AG04450 (cell line): ENCODE results near the gene BOD1. TPM values are rescaled to one million over a fixed set of nuclear protein-coding genes. Genes with fewer than 3 reads are reported as not detected.

Experiments
- CTCF ChIA-PET: fragments of 300-600, 350-600 bp; formaldehyde crosslinking; extraction: SDS; loops from one replicate; lab custom pipeline; 2022; ENCODE audit warnings: antibody characterized with exemption, inconsistent platforms; lab: Charles Lee
- POLR2A ChIA-PET: fragments of 350-600 bp; formaldehyde crosslinking; extraction: SDS; loops from one replicate; lab custom pipeline; 2021; ENCODE audit warnings: antibody characterized with exemption, inconsistent platforms; lab: Yijun Ruan, JAX
- DNase-seq: peaks from one replicate; pipeline ENCODE4 v3.0.0-alpha.2; 2011; ENCODE audit warnings: low read depth, low spot score
- H3K27ac ChIP-seq: one replicate; pipeline ENCODE4 v1.5.1; 2012; ENCODE audit warnings: low read depth, low read length, control low read depth
- H3K27me3 ChIP-seq: one replicate; pipeline ENCODE4 v1.6.0; 2012; ENCODE audit warnings: low read length; ENCODE audit not compliant: control insufficient read depth, insufficient read depth
- H3K4me3 ChIP-seq: 2 replicates; pipeline ENCODE4 v1.5.1; 2011; ENCODE audit warnings: mild to moderate bottlenecking, low read depth, low read length, control low read depth
- H3K9me3 ChIP-seq: 2 replicates; pipeline ENCODE4 v1.5.1; 2012; ENCODE audit warnings: low read length; ENCODE audit not compliant: control insufficient read depth, insufficient read depth
- polyA plus RNA-seq: library from polyadenylated mRNA; depleted of rRNA; stranded (reverse); fragments of >200 nt; gene quantifications from 2 replicates; pipeline ENCODE4 v1.2.3, GENCODE V29; 2011
- TF ChIP-seq, protein P1 (sequence below): IDR thresholded peaks from 2 replicates; pipeline ENCODE4 v1.5.1; 2011; ENCODE audit warnings: low read depth, low read length, control low read depth, inconsistent platforms

BOD1 gene
- polyA plus RNA-seq, 1 experiment, result 96.7 TPM

DNA sequence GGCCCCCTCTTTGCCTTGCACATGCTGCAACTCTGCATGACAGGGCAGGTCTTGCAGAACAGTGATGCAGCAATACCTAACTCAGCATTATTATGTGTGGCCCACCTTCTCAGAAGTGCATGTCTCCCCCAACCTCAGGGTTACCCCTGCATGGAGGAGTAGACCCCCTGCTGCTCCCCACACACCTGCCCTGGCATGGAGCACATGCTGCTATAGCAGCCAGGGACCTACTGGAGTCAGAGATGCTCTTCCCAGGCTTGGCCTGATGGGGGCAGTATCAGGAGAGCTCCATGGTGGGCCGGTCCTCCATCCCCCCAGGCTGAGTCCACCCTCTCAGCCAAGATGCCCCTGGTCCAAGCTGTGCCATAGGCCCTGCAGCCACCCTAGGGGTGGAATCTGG is 13.2 kb upstream of the BOD1 start:
- CTCF ChIA-PET, result interaction anchor here (0.7 to 1.0 kb wide), 2 partner anchors 14 to 344 kb away, joined by 3 to 4 read pairs; no protein-coding TSS in a partner anchor
- no peaks in the 10 kb centered on the region for H3K9me3 ChIP-seq
- POLR2A ChIA-PET, result no interaction called here
- H3K4me3 ChIP-seq, result no peak overlapping the region
- TF ChIP-seq, protein P1, sequence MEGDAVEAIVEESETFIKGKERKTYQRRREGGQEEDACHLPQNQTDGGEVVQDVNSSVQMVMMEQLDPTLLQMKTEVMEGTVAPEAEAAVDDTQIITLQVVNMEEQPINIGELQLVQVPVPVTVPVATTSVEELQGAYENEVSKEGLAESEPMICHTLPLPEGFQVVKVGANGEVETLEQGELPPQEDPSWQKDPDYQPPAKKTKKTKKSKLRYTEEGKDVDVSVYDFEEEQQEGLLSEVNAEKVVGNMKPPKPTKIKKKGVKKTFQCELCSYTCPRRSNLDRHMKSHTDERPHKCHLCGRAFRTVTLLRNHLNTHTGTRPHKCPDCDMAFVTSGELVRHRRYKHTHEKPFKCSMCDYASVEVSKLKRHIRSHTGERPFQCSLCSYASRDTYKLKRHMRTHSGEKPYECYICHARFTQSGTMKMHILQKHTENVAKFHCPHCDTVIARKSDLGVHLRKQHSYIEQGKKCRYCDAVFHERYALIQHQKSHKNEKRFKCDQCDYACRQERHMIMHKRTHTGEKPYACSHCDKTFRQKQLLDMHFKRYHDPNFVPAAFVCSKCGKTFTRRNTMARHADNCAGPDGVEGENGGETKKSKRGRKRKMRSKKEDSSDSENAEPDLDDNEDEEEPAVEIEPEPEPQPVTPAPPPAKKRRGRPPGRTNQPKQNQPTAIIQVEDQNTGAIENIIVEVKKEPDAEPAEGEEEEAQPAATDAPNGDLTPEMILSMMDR, result 0 out of 2 replicates have a peak, but pooled peaks have one; percentile 27
- H3K27me3 ChIP-seq, result peaks cover 27% of the 10 kb centered on the region
- no peak for DNase-seq
- H3K27ac ChIP-seq, result no peak overlapping the region

DNA sequence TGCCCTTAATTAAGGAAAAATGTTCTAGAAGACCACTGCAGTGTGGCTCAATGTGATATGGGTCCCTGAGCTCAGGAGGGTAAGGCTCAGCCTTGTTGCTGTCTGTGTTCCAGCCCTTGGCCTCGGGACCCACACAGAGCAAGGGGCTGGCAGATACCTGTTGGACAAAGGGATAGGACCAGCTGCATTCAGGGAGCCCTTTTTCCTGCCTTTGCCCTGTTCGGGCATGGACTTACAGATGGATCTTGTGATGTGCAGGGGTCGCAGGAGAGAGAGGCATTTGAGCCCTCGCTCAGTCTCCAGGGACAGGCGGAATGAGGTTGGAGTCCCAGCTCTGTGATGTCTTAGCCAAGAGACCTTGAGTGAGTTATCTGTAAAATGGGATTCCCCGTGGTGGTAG is 12.1 kb upstream of the BOD1 start:
- TF ChIP-seq, protein P1, result no peak
- CTCF ChIA-PET, result interaction anchor here (0.7 to 1.2 kb wide), 2 partner anchors 13 to 345 kb away, joined by 4 to 5 read pairs; no protein-coding TSS in a partner anchor
- peaks cover 27% of the 10 kb centered on the region for H3K27me3 ChIP-seq
- no peak overlapping the region for H3K27ac ChIP-seq
- POLR2A ChIA-PET, result no interaction called here
- H3K4me3 ChIP-seq, result no peak overlapping the region
- no peaks in the 10 kb centered on the region for H3K9me3 ChIP-seq
- DNase-seq, result no peak

DNA sequence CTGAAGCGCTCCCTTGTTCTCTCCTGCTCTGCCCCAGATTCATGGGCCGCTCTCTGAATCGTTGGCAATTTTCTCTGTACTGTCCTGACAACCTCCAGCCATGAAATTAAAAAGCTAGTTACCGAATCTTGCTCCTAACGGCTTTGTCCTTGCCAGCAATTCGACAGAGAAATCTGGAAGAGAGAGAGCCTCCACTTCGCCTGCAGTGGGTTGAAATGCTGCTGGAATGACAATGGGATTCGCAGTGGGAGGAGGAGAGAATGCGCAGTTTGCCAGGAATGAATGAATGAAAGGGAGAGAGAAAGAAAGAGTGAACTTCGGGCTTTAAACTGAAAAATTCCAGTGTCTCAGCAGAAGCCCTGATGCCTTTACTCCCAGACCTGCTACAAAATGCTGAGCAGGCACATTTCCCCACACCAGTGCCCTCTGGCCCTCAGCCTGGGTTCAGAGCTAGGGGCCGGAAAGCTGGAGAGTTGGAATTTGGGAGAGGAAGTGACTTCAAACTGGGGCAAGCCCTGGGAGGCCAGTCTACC is 11.5 kb upstream of the BOD1 start:
- no peak for DNase-seq
- ChIA-PET CTCF (interaction anchor here (1.2 kb wide), 1 partner anchor 12 kb away, joined by 5 read pairs; no protein-coding TSS in a partner anchor), POLR2A (no interaction called here)
- TF ChIP-seq, protein P1, result no peak
- H3K27me3 ChIP-seq, result peaks cover 23% of the 10 kb centered on the region
- H3K9me3 ChIP-seq, result no peaks in the 10 kb centered on the region
- H3K27ac ChIP-seq, result no peak overlapping the region
- H3K4me3 ChIP-seq, result no peak overlapping the region

DNA sequence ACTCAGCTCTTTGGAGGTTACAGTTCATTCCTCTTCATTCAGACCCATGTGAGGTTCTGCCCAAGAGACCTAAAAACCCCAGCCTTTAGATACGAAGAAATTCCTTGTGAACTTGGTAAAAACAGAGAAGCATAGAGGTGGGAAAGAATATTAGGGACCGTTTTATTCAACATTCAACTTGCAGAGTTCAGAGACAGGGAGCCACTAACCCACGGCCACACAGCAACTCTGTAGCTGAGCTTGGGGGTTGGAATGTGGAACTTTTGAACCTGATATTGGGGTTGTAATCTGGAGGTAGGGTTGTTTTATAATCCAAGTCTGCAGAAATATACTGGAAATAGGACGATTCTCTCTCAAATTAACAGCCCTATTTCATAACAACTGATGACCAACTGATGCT is 10.8 kb upstream of the BOD1 start:
- CTCF ChIA-PET, result interaction anchor here (1.0 kb wide), 2 partner anchors 11 to 346 kb away, joined by 3 to 4 read pairs; no protein-coding TSS in a partner anchor
- no peak for DNase-seq
- H3K27me3 ChIP-seq, result peaks cover 23% of the 10 kb centered on the region
- TF ChIP-seq, protein P1, result no peak
- H3K4me3 ChIP-seq, result no peak overlapping the region
- POLR2A ChIA-PET, result no interaction called here
- H3K27ac ChIP-seq, result no peak overlapping the region
- H3K9me3 ChIP-seq, result no peaks in the 10 kb centered on the region

DNA sequence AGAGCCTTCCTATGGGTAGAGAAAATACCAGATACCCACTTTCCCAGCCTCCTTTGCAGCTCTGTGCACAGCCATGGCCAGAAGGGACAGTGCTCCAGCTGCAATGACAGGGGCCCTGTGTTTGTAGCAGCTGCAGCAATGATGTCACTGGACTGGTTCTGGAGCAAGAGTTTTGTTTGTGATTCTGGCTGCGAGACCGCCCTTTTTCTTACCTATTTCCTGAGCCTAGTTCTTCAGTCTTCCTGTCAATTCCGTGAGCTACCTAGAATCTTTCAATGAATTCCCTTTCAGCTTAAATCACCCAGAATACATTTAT is 10.0 kb upstream of the BOD1 start:
- POLR2A ChIA-PET, result no interaction called here
- no peak for DNase-seq
- no peak overlapping the region for H3K27ac ChIP-seq
- CTCF ChIA-PET, result interaction anchor here (1.0 kb wide), 2 partner anchors 11 to 347 kb away, joined by 3 to 4 read pairs; no protein-coding TSS in a partner anchor
- H3K27me3 ChIP-seq, result peaks cover 23% of the 10 kb centered on the region
- H3K4me3 ChIP-seq, result no peak overlapping the region
- TF ChIP-seq, protein P1, result no peak
- no peaks in the 10 kb centered on the region for H3K9me3 ChIP-seq
